ENCODE results near the gene CRYBA2.

GRCh38 chr2:219003979-219004378 lies 10.8 kb upstream of the CRYBA2 start:
- TF ChIP-seq EZH2 (IDR thresholded peaks at IDR 0.05) (no peak), POLR2AphosphoS5 (IDR thresholded peaks at IDR 0.05; ENCODE audit: borderline replicate concordance, low read depth, low read length) (no peak), FOXP2 (optimal IDR thresholded peaks at IDR 0.05; ENCODE audit: control extremely low read depth, extremely low read length, insufficient read depth) (no peak)
